Right cardiac atrium (tissue), 5 donors: ENCODE measurements around the gene IRF1. TPM values are rescaled to one million over a fixed set of nuclear protein-coding genes. Genes with fewer than 3 reads are reported as not detected.

Experiments
- ATAC-seq, 2 donors: fragments of 200-7000 bp; cut with Tn5 transposase; one replicate each; pipeline versions ENCODE4 v1.8.0 to v1.9.1; 2020; ENCODE audit warnings: moderate library complexity in 2 of 2, mild to moderate bottlenecking in 1 of 2
- DNase-seq, 3 donors: peaks; one replicate each; pipeline ENCODE4 v3.0.0-alpha.2; 2020
- H3K27ac ChIP-seq: one replicate; pipeline ENCODE4 v1.5.1; 2013; ENCODE audit warnings: mild to moderate bottlenecking, low read length, control low read depth, moderate library complexity
- H3K27me3 ChIP-seq: one replicate; pipeline ENCODE4 v1.6.1; 2013; ENCODE audit not compliant: control insufficient read depth, insufficient read depth
- H3K4me1 ChIP-seq: one replicate; pipeline ENCODE4 v1.6.1; 2013; ENCODE audit warnings: low read length; ENCODE audit not compliant: control insufficient read depth, insufficient read depth
- H3K4me3 ChIP-seq: one replicate; pipeline ENCODE4 v1.5.1; 2013; ENCODE audit warnings: low read length, control low read depth
- H3K9me3 ChIP-seq: one replicate; pipeline ENCODE4 v1.6.1; 2013; ENCODE audit warnings: low read length; ENCODE audit not compliant: control insufficient read depth
- whole genome bisulfite sequencing: extraction: QIAGEN DNeasy Blood & Tissue Kit; methylation state at CpG from one replicate; pipeline ENCODE4 v1.1.7; 2013; 5-methylcytosine and 5-hydroxymethylcytosine counted together
- intact Hi-C, 4 donors: fragments of 100-400 bp; cut with DNase I; formaldehyde crosslinking; loops; one replicate each; pipeline versions ENCODE4 v1.11.0 to v1.14.0; 2022 to 2023
- polyA plus RNA-seq: library from polyadenylated mRNA; stranded (reverse); fragments of 200-250 nt; gene quantifications from one replicate; pipeline ENCODE4 v1.2.3, GENCODE V29; 2013
- total RNA-seq, 4 donors: library from RNA; stranded (reverse); fragmentation: NEBNext Ultra II Directional; extraction: Animal tissue kit (Norgen Biotek cat#: 25700); gene quantifications; one replicate each; pipeline ENCODE4 v1.2.1, GENCODE V29; 2021
- donor health status: healthy with polysubstance abuse.
- donor health status: DM: no; HTN: yes; CAD: no.
- donor health status: DM: no; HTN: no; CAD: no.
- donor health status: DM: no; HTN: yes; CAD: no; lungs with severe emphysema.
- donor health status: DM: yes; HTN: yes; CAD: no.

The IRF1 gene
- total and polyA plus RNA-seq, 5 donors: 9.4 to 17.9 (median 12.0) TPM

DNA sequence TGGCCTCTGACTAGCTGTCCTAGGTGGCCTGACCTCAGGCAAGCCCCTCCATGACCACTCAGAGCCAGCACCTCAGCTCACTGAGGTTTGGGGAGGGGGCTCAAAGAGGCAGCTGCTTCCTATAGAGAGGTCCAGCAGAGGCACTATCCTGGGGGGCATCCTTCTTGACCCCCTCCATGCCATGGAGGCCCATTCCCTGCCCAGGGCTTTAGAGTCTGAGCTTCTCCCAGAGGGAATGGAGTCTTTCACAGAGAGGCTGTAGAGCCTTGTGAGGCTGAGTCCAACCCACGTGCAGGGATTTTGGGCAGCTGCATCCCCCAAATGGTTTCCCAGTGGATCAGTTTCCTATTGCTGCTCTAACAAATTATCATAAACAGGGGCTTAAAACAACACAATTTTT, 16.9 kb downstream of the IRF1 start:
- no peak for ATAC-seq
- no peaks in the 10 kb centered on the region for H3K9me3 ChIP-seq
- no peak for DNase-seq
- no peaks in the 10 kb centered on the region for H3K27me3 ChIP-seq
- 70% methylated on average over 1 of the region's 1 CpG for WGBS
- peaks cover 35% of the 10 kb centered on the region for H3K4me1 ChIP-seq
- intact Hi-C loops: loop anchor here in 1 of 4 donors (10.0 kb wide), 1 partner anchor 49 kb away; no protein-coding TSS in a partner anchor
- no peak overlapping the region for H3K27ac ChIP-seq
- H3K4me3 ChIP-seq: no peak overlapping the region

DNA sequence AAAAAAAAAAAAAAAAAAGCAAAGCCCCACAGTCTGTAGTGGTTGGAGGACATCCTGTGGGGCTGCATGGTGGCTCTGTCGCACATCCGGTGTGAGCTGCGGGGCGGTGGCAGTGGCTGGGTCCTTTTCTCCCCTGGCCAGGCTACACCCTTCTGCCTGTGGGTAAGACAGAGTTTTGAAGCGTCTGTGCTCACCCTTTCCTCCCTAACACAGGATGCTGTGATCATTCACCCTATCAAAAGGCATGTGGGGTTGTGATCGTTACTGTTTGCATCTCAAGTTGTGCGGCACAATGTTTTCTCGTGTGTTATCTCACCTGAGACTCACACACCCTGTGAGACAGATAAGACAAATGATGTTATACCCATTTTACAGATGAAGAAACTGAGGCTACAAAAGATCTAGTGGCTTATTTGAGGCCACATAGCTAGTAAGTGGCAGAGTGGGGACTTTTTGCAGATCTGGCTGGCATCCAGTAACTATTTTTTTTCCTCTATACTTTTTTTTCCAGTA, 17.5 kb downstream of the IRF1 start:
- 85% methylated on average over 8 of the region's 8 CpGs for WGBS
- no peaks in the 10 kb centered on the region for H3K9me3 ChIP-seq
- ATAC-seq (no peak), DNase-seq (peak in 1 of 3 donors; percentile 70)
- H3K4me1 ChIP-seq: peaks cover 32% of the 10 kb centered on the region
- intact Hi-C loops: loop anchor here in 1 of 4 donors (10.0 kb wide), 1 partner anchor 48 kb away; no protein-coding TSS in a partner anchor
- H3K4me3 ChIP-seq: no peak overlapping the region
- no peak overlapping the region for H3K27ac ChIP-seq
- no peaks in the 10 kb centered on the region for H3K27me3 ChIP-seq

- Histone ChIP-seq H3K9me3 (no peaks in the 10 kb centered on the region), H3K4me3 (no peak overlapping the region), H3K27me3 (no peaks in the 10 kb centered on the region), H3K27ac (no peak overlapping the region), H3K4me1 (peaks cover 29% of the 10 kb centered on the region)
- ATAC-seq: no peak
- DNase-seq: no peak
- intact Hi-C loops: loop anchor here in 1 of 4 donors (10.0 kb wide), 1 partner anchor 48 kb away; no protein-coding TSS in a partner anchor
- WGBS: 94% methylated on average over 8 of the region's 8 CpGs
Measured at GRCh38 chr5:132472431-132472830, 18.1 kb downstream of the IRF1 start.

DNA sequence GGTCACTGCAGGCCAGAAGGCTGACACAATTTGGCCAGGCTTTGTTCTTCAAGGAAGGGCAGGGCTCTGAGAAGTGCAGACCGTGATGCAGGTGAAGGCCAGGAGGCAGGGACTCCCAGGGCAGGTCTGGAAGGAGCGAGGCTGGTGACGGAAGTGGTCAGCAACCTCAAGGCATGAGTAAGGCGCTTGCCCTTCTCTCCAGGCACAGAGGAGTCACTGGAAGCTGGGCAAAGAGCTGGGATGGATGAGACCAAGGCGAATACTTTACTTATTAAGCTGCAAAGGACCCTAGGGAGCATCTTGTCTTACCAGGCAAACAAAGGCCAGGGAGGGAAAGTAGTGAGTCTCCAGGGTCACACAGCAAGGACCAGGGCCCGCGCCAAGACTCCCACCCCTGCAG, 18.6 kb downstream of the IRF1 start:
- Histone ChIP-seq H3K27ac (no peak overlapping the region), H3K9me3 (no peaks in the 10 kb centered on the region), H3K27me3 (no peaks in the 10 kb centered on the region), H3K4me1 (peaks cover 29% of the 10 kb centered on the region), H3K4me3 (no peak overlapping the region)
- 94% methylated on average over 7 of the region's 7 CpGs for WGBS
- ATAC-seq (no peak), DNase-seq (no peak)
- intact Hi-C loops: loop anchor here in 1 of 4 donors (10.0 kb wide), 1 partner anchor 47 kb away; no protein-coding TSS in a partner anchor

DNA sequence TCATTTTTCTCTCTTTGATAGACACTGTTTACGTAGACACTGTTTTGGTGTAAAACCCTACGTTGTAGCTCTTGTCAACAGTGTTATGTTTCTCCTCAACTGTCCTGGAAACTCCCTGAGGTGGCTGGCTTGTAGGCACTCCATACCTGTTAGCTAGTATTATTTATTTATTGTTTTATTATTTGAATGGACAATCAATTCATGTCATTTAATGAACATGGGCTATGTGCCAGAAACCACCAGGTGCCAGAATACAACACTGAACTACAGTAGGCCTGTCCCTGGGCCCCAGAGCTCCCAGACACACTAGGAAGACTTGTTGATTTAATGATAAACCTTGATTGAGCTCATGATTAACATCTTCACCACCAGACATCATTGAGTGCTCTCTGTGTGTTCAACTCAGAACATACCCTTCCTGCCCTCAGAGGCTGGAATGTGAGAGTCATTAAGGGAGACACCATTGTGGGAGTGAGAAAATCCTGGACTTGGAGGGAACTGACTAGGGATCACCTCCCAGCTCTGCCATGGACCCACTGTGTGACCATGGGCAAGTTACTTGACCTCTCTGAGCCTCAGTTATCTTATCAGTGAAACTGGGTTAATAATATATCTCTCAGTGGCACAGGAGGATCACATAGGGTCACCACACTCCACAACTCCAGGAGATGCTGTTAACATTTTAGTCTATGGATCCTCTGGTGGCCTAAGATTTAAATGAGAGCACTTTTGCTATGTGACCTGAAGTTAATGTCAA, 19.2 kb downstream of the IRF1 start:
- 97% methylated on average over 2 of the region's 2 CpGs for WGBS
- Histone ChIP-seq H3K4me3 (no peak overlapping the region), H3K9me3 (no peaks in the 10 kb centered on the region), H3K27ac (no peak overlapping the region), H3K4me1 (peaks cover 29% of the 10 kb centered on the region), H3K27me3 (no peaks in the 10 kb centered on the region)
- ATAC-seq: no peak
- intact Hi-C loops: loop anchor here in 1 of 4 donors (10.0 kb wide), 1 partner anchor 47 kb away; no protein-coding TSS in a partner anchor
- DNase-seq: no peak

GRCh38 chr5:132470596-132470995, 20.0 kb downstream of the IRF1 start:
- 80% methylated on average over 1 of the region's 1 CpG for WGBS
- Histone ChIP-seq H3K4me1 (peaks cover 27% of the 10 kb centered on the region), H3K27me3 (no peaks in the 10 kb centered on the region), H3K4me3 (no peak overlapping the region), H3K27ac (no peak overlapping the region), H3K9me3 (no peaks in the 10 kb centered on the region)
- intact Hi-C loops: loop anchor here in 1 of 4 donors (10.0 kb wide), 1 partner anchor 46 kb away; no protein-coding TSS in a partner anchor
- ATAC-seq (no peak), DNase-seq (no peak)

DNA sequence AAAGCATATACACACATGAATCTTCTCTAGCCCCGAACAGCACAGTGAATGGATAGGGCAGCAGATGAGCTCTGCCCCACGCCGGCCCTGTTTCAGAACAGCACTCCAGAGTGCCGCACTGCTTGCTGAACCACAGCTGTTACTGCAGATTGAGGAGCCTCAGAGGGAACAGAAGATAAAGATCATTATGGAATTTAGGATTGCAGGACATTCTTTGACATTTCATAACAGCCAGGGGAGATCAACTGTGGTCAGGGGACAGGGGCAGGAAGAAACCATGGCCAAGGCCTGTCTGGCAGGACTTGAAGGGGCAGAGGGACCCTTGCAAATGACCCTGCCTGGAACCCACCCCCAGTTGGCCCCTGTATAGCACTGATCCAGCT, 20.6 kb downstream of the IRF1 start:
- DNase-seq: no peak
- peaks cover 21% of the 10 kb centered on the region for H3K4me1 ChIP-seq
- ATAC-seq: no peak
- no peaks in the 10 kb centered on the region for H3K27me3 ChIP-seq
- H3K4me3 ChIP-seq: no peak overlapping the region
- intact Hi-C loops: loop anchor here in 1 of 4 donors (10.0 kb wide), 1 partner anchor 45 kb away; no protein-coding TSS in a partner anchor
- H3K27ac ChIP-seq: no peak overlapping the region
- H3K9me3 ChIP-seq: no peaks in the 10 kb centered on the region
- 76% methylated on average over 4 of the region's 4 CpGs for WGBS

- 91% methylated on average over 6 of the region's 6 CpGs for WGBS
- peaks cover 24% of the 10 kb centered on the region for H3K4me1 ChIP-seq
- peak overlapping the region; percentile 23 for H3K27ac ChIP-seq
Measured at GRCh38 chr5:132469380-132470009, 21.1 kb downstream of the IRF1 start.

DNA sequence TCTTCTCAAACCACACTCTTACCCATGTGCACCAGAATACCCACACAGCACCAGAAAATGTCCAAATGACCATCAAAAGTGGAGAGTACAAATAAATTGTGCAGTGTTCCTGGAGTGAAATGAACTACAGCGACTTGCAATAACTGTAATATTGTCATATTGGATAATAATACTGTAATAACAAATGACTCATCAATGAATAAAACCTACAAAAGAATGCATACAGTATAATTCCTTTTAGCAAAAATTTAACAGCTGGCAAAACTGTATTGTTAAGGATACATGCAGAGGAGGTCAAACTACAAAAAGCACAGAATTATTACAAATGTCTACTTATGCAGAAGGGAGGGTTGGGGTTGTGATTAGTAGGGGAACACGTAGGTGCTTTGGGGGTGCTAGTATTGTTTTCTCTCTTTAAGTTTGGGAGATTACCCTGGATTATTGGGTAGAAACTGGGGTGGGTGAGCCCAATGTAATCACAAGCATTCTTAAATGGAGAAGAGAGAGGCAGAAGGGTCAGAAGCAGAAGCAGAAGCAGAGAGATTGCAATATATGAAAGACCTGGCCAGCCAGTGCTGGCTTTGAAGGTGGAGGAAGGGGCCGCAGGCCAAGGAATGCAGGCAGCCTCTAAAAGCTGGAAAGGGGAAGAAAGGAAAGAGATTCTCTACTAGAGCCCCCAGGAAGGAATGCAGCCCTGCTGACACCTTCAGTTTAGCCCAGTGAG, 21.8 kb downstream of the IRF1 start:
- no peak overlapping the region for H3K4me3 ChIP-seq
- no peak overlapping the region for H3K27ac ChIP-seq
- intact Hi-C loops: no loop called here
- peaks cover 27% of the 10 kb centered on the region for H3K4me1 ChIP-seq
- no peaks in the 10 kb centered on the region for H3K27me3 ChIP-seq
- H3K9me3 ChIP-seq: no peaks in the 10 kb centered on the region
- no peak for ATAC-seq
- no peak for DNase-seq
- WGBS: 94% methylated on average over 3 of the region's 3 CpGs

More at GRCh38 chr5:132469380-132470009, 21.1 kb downstream of the IRF1 start:
- DNase-seq (no peak), ATAC-seq (no peak)
- intact Hi-C loops: loop anchor here in 1 of 4 donors (10.0 kb wide), 1 partner anchor 45 kb away; no protein-coding TSS in a partner anchor
- H3K9me3 ChIP-seq: no peaks in the 10 kb centered on the region
- no peaks in the 10 kb centered on the region for H3K27me3 ChIP-seq
- no peak overlapping the region for H3K4me3 ChIP-seq

DNA sequence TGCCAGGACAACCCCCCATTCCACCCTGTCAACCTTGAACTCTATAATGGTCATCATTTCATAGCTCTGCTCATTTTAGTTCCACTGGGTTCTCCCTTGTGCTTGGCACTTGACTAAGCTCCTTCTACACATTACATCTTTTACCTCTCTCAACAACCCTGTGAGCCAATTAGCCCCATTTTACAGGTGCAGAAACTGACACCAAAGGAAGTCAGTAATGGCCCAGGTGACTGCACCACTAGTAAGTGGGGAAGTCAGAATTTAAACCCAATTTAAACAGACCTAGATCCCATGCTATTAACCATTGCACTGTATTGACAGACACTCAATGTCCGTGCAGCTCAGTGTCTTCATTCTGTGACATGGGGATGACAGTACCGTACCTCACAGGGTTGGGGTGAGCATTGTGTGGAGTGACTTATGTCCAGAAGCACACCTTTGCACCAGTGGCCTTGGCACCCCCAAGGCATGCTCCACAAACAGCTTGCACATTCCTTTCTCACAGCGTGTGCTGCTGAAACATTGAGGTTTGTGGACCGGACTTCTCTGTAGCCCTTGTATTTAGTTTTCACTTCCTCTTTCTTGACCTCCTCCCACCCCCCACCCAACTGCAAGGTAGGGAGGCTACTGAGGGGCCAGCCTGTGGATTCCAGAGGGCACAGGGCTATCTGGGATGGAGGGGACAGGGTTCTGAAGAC, 23.1 kb downstream of the IRF1 start:
- no peaks in the 10 kb centered on the region for H3K9me3 ChIP-seq
- H3K27me3 ChIP-seq: no peaks in the 10 kb centered on the region
- no peak overlapping the region for H3K4me3 ChIP-seq
- no peak for DNase-seq
- H3K4me1 ChIP-seq: peaks cover 28% of the 10 kb centered on the region
- ATAC-seq: no peak
- WGBS: 81% methylated on average over 4 of the region's 4 CpGs
- no peak overlapping the region for H3K27ac ChIP-seq
- intact Hi-C loops: no loop called here
